Activated CD4-positive, alpha-beta T cell treated with anti-CD3 and anti-CD28 coated beads, Interleukin-2, amount 50 U/mL, for 4 hours (primary cell): ENCODE results near the gene USP12.
"Not testable (repeated sequence)": the region's sequence is repeated elsewhere in the genome, so short reads cannot be mapped to it uniquely, and the experiment has no call there.

Experiments used
- DNase-seq, 2 experiments: peaks; one replicate each; pipeline ENCODE4 v3.0.0-alpha.2; 2020

Gene USP12

GRCh38 chr13:27118428-27119054 is 53.1 kb downstream of the USP12 start:
- DNase-seq, result no peak

GRCh38 chr13:27117952-27118351 is 53.7 kb downstream of the USP12 start:
- DNase-seq, result no peak

- DNase-seq, result no peak
Measured at GRCh38 chr13:27117158-27117557, 54.5 kb downstream of the USP12 start.

GRCh38 chr13:27113436-27113835 is 58.2 kb downstream of the USP12 start:
- no peak for DNase-seq

- DNase-seq, result no peak
Measured at GRCh38 chr13:27112006-27112405, 59.6 kb downstream of the USP12 start.

- DNase-seq, result no peak
Measured at GRCh38 chr13:27110056-27110746, 61.4 kb downstream of the USP12 start.

GRCh38 chr13:27106144-27106543 is 65.5 kb downstream of the USP12 start:
- no peak for DNase-seq

- DNase-seq, result no peak
Measured at GRCh38 chr13:27104606-27105005, 67.0 kb downstream of the USP12 start.

- no peak for DNase-seq
Measured at GRCh38 chr13:27101847-27102246, 69.8 kb downstream of the USP12 start.

- no peak for DNase-seq
Measured at GRCh38 chr13:27101289-27101688, 70.3 kb downstream of the USP12 start.

- no peak for DNase-seq
Measured at GRCh38 chr13:27097691-27098090, 73.9 kb downstream of the USP12 start.

- DNase-seq, result no peak
Measured at GRCh38 chr13:27091451-27091850, 80.2 kb downstream of the USP12 start.

GRCh38 chr13:27088619-27089018 is 83.0 kb downstream of the USP12 start:
- DNase-seq, result no peak

- no peak for DNase-seq
Measured at GRCh38 chr13:27086599-27087265, 84.9 kb downstream of the USP12 start.

GRCh38 chr13:27083183-27083582 is 88.4 kb downstream of the USP12 start:
- no peak for DNase-seq

- DNase-seq, result no peak
Measured at GRCh38 chr13:27081893-27082679, 89.5 kb downstream of the USP12 start.

GRCh38 chr13:27080018-27080948 is 91.3 kb downstream of the USP12 start:
- DNase-seq, result no peak

GRCh38 chr13:27079421-27079958 is 92.1 kb downstream of the USP12 start:
- DNase-seq, result no peak

- no peak for DNase-seq
Measured at GRCh38 chr13:27077451-27077850, 94.2 kb downstream of the USP12 start.

GRCh38 chr13:27076421-27076820 is 95.2 kb downstream of the USP12 start:
- DNase-seq, result no peak

- DNase-seq, result no peak
Measured at GRCh38 chr13:27073186-27073585, 98.4 kb downstream of the USP12 start.

- not testable (repeated sequence) for DNase-seq
Measured at GRCh38 chr13:27066123-27066522, 105.5 kb downstream of the USP12 start.
